ENCODE data around the gene STK32B.
"Not testable (repeated sequence)": the region's sequence is repeated elsewhere in the genome, so short reads cannot be mapped to it uniquely, and the experiment has no call there.

Gene STK32B

DNA sequence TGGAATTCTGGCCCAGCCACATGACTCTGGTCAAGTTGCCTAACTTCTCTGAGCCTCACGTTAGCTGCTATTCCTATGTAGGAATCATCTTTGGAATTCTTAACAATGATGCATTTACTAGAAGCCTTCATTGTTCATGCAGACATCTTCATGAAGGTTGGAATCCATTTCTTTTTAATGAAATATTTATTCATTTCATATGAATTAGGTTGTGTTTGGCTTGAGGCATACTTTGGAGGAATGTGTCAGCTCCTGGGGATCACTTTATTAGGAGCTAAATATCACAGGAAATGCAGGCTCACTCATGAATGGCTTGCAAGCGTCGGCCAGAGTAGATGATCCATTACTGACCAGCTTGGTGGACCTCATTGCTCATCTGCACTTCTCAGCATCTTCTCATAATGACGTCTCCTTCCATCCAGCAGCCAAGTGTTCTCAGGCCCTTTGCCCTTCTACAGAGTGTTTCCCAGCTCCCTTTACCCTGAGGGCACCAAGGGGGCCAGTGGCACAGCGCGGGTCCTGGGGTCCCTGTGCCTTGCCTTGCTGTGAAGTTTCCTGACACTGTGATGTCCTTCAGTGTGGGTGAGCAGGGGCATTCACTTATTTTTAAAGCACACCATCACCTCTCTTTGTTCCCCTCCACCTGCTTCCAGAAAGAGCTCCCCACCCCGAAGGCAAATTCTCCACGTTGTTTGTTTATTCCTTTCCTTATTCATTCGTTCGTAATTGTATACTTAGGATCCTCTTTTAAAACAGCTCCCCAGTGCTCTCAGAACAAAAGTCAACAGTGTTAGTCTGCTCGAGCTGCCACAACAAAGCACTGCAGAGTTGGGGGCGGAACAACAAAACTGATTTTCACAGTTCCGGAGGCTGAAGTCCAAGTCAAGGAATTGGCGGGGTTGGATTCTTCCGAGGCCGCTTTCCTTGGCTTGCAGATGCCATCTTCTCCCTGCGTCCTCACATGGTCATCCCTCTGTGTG, 106.8 kb downstream of the STK32B start:
- no peak for DNase-seq (ENCODE audit: low read depth in 2 of 2, low spot score in 1 of 2)

DNA sequence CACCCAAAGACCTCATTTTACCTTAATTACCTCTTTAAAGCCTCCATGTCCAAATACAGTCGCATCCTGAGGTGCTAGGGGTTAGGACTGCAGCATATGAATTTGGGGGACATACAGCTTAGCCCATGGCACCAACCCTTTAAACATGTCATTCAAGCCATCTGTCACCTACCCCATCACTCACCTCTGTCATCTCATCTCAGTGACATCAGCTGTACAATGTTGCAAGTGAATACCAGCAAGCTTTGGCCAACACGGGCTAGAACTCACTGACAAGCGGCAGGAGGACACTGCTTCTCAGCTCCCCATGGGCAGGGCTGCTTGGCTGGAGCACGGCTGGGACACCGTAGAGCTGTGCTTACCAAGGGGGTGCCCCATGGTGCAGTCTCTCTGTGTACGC, 107.5 kb downstream of the STK32B start:
- no peak for DNase-seq (ENCODE audit: low read depth in 2 of 2, low spot score in 1 of 2)

- DNase-seq (ENCODE audit: low read depth in 2 of 2, low spot score in 1 of 2): no peak
Measured at GRCh38 chr4:5160668-5161067, 109.4 kb downstream of the STK32B start.

DNA sequence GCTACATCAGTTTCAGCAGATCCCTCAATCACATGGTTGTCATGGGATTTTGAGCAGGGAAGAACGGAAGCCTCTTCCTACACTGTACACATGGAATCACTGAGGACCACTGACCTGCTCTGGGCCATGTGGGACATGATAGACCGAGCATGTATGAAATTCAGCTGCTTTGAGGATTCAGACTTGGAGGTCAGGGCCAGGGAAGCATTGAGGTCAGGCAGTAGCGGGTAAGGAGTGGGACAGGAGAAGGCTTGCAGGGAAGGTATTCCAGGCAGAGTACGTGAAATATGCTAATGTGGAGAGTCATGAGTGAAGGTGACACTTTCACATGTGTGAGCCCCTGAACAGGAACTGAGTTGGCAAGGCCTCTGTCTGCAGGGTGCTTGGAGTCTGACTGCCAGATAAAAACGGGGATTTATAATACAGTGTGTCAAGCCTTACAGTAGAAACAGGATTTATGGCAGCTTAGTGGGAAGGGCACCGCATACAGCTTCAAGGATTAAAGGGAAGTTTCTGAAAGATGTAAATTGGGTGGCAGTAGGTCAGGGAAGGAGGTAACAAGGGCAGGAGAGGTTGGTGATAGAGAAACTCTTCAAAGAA, 111.7 kb downstream of the STK32B start:
- no peak for DNase-seq (ENCODE audit: low read depth in 2 of 2, low spot score in 1 of 2)

GRCh38 chr4:5164221-5164912, 113.1 kb downstream of the STK32B start:
- no peak for DNase-seq (ENCODE audit: low read depth in 2 of 2, low spot score in 1 of 2)

DNA sequence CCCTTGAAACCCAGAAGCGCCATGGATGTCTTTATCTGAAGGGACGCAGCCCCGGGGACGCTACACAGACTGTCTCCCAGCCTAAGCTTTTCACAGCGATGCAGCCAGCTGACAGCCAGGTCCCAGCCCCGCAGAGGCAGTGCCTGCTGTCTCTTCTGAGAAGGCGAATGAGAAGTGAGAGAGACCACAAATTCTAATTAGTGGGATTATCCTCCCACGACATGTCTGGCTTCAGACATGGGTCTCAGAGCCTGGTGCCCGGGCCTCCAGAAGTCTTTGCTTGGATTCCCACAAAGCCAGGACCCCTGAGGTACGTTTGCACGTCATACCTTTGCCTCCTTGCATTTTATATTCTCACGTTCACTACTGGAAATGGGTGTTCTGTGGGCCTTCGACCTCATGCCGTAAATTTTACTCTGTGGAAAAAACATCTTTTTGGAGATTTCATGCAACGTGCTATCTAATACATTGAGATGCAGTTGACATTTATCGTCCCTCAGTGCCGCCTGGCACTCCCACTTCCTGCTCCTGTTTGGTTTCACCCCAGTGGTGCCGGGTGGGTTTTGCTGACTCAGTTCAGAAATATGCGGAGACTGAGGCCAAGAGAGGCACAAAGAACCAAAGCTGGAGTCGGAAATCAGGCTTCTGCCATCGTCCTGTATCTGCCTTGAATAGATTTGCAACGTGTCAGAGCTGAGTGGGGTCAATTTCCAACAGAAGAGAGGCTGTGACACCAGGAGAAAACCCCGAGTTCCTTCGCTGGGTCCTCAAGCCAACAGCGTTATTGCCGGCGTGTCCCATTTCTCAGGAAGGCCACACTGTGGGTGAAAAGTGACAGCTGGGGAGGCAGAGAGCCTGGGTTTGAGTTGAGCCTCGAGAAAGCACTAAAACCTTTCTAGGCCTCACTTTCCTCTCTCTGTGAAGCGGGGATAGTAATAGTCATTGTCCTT, 114.4 kb downstream of the STK32B start:
- no peak for DNase-seq (ENCODE audit: low read depth in 2 of 2, low spot score in 1 of 2)

GRCh38 chr4:5166377-5166776, 115.1 kb downstream of the STK32B start:
- no peak for DNase-seq (ENCODE audit: low read depth in 2 of 2, low spot score in 1 of 2)

DNA sequence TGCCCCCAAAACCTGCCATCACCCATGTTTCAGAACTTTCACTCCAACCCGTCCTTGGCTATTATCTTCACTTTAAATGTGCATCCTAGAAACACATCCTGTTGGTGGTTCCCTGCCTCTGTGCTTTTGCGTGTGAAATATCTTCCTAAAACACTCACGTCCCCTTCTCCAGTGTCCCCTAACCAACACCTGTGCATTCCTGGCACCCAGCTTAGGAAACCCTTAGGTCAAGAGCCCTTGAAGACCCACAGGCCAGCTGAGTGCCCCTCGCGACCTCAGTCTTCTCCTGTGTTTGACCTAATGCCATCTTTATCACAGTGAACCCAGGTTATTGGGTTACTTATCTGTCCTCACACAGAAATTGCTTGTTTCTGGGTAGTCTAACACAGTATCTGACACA, 117.6 kb downstream of the STK32B start:
- no peak for DNase-seq (ENCODE audit: low read depth in 2 of 2, low spot score in 1 of 2)

GRCh38 chr4:5175836-5176235, 124.6 kb downstream of the STK32B start:
- not testable (repeated sequence) for DNase-seq (ENCODE audit: low read depth in 2 of 2, low spot score in 1 of 2)

DNA sequence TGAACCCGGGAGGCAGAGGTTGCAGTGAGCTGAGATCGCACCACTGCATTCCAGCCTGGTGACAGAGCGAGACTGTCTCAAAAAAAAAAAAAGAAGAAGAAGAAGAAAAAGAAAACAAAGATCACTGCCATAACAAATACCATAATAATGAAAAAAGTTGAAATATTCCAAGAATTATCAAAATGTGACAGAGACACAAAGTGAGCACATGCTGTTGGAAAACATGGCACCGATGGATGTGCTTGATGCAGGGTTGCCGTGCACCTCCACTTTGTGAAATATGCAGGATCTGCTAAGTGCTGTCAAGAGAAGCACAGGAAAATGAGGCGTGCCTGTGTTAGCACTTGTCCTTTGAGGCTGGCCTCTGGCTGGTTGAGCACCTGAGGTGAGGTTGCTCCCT, 133.3 kb downstream of the STK32B start:
- DNase-seq (ENCODE audit: low read depth in 2 of 2, low spot score in 1 of 2): no peak

DNA sequence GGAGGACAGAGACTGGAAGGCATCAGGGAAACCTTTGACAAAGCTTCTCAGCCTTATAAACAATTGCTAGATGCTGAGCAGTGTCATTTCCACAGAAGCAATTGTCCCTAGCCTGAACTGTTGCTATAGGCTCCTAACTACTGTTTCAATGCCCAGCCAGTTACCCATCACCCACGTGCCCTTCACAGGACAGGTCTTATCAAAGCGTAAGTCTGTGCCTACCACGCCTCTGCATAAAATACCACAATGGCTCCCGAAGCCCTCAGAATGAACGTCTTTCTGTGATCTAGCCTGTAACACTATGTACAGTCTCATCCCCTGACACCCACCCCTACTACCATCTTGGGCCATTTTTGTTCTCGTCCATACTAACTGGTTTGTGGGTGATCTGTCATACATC, 134.3 kb downstream of the STK32B start:
- no peak for DNase-seq (ENCODE audit: low read depth in 2 of 2, low spot score in 1 of 2)

GRCh38 chr4:5186271-5187064, 135.2 kb downstream of the STK32B start:
- no peak for DNase-seq (ENCODE audit: low read depth in 2 of 2, low spot score in 1 of 2)

DNA sequence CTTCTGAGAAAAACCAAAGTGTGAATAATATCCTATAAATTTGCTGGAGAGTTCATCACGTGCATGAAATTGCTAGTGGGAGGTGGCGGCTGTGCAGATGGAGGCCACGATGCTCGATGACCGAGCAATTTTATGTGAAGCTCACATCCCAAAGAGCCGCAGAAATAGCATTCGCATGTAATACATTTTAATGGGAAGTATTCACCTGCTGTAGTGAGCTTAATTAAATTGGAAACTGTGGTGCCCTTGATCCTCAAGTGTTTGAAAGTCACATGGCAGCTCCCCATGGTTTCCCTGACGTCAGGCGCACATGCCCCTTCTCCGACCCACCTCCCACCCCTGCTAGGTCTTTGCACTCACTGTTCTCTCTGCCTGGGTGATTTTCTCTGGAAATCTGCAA, 136.8 kb downstream of the STK32B start:
- DNase-seq (ENCODE audit: low read depth in 2 of 2, low spot score in 1 of 2): no peak

GRCh38 chr4:5191831-5192230, 140.6 kb downstream of the STK32B start:
- DNase-seq (ENCODE audit: low read depth in 2 of 2, low spot score in 1 of 2): no peak

DNA sequence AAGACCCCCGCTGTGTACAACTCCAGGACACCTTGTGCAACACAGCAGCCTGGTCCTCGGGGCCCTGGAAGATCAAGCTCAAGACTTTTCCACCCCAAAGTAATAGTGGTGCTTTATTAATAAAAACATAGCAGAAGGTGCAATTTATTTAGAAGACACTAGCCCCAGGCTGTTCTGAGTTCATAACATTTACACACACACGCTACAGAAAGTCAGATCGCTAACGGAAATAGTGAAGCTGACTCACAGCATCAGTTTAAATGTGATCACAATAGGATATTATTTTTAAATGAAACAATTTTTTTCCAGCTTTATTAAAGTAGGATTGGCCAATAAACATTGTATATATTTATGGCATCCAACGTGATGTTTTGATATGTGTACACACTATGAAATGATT, 141.0 kb downstream of the STK32B start:
- no peak for DNase-seq (ENCODE audit: low read depth in 2 of 2, low spot score in 1 of 2)

GRCh38 chr4:5192678-5193077, 141.4 kb downstream of the STK32B start:
- no peak for DNase-seq (ENCODE audit: low read depth in 2 of 2, low spot score in 1 of 2)

DNA sequence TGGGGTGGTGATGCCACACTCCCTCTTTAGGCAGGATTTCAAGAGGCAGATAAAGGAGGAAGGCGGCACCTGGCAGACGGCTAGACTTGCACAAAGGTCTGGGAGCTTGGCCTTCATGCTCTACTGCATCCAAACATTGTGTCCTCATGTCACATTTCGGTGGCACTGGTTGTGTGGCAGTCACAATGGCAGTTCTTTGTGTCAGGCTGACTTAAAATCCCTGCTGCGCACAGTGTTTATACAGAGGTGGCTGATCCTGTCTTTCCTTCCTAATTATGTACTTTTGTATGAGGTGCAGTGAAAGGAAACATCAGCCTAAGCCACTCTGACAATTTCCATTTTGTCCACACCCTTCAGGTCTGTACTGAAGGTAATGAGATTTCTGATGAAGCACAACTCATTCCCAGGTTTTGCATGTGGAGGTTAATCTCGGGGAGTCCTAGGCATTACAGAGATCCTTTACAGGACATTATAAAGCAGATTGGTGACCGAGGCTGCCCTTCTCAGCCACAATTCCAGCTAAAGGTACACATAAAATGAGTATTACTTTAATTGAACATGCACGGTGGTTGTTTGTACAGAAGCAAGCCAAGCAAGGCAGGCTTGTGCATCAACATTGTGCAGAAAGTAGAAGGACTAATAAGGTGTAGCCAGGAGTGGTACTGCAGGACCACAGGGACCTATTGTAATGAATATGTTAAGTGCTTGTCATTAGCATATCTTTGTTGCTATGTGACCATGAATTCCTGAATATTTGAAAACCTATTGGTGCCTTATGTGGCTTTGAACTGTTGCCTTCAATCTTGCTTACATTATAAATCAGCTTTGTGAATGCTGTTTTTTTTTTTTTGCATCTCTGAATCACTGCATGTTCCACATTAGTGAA, 147.6 kb downstream of the STK32B start:
- DNase-seq (ENCODE audit: low read depth in 2 of 2, low spot score in 1 of 2): no peak

DNA sequence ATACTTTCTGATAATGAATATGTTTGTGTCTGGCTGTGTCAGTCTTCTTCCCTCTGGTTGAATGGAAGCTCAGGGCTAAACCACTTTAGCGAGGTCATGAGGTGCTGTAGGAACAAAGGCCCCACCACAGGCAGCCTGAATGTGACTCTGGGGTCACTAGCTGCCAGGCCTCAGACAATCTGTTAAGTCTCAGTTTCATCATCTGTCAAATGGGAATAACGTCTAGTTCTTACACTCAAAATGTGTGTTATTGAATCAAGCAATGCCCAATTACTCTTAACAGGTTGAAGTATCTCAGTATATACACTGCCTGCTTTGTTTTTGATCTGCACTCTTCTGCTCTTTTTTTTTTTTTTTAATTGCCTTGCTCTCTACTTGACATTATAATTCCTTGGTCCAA, 148.6 kb downstream of the STK32B start:
- DNase-seq (ENCODE audit: low read depth in 2 of 2, low spot score in 1 of 2): no peak

GRCh38 chr4:5200513-5200912, 149.2 kb downstream of the STK32B start:
- DNase-seq (ENCODE audit: low read depth in 2 of 2, low spot score in 1 of 2): no peak
